K562 (cell line): ENCODE data around the gene ESRRG. TPM values are rescaled to one million over a fixed set of nuclear protein-coding genes. Genes with fewer than 3 reads are reported as not detected.

ENCODE experiments used
- ZBTB40 ChIP-seq, 2 experiments: fragments of 450-650 bp in 1 of 2; sonication (generic) in 1 of 2; formaldehyde crosslinking in 1 of 2; IDR thresholded peaks; 2 replicates each; pipeline versions ENCODE4 v1.7.1 to v1.9.0; 2016 to 2022; ENCODE audit warnings: inconsistent platforms in 1 of 2, mild to moderate bottlenecking in 1 of 2, missing genetic modification reagents in 1 of 2
- polyA plus RNA-seq, 8 experiments: library from polyadenylated mRNA; depleted of rRNA in 4 of 8; stranded (reverse) in 5 of 8; unstranded in 3 of 8; fragments of >200 nt; fragmentation: Nextera tagmentation in 2 of 8; fragmentation: Illumina TruSeq in 1 of 8; extraction: Ambion mirVana in 2 of 8; extraction: Trizol in 1 of 8; gene quantifications; 2 replicates each; pipeline versions ENCODE4 v1.2.1 to v1.2.3, GENCODE V29; 2011 to 2014; ENCODE audit warnings: inconsistent platforms in 1 of 8, missing spikeins in 1 of 8
- total RNA-seq, 7 experiments: library from RNA; depleted of rRNA in 6 of 7; stranded (reverse); fragments of >200 nt in 6 of 7; fragmentation: Illumina TruSeq in 2 of 7; extraction: Trizol in 2 of 7; gene quantifications; 2 replicates each; pipeline versions ENCODE4 v1.2.1 to v1.2.3, GENCODE V29; 2011 to 2021; ENCODE audit warnings: low replicate concordance in 1 of 7

ESRRG gene
- total and polyA plus RNA-seq, 9 of the 15 experiments (the other 6 are each of a cell fraction or from before 2014, with no cell fraction given): not detected

GRCh38 chr1:216670118-216670883 is 52.9 kb downstream of the ESRRG start (continued):
- TF ChIP-seq ZBTB40 (IDR thresholded peaks at IDR 0.05) (no peak), ZBTB40 (CRISPR knock-in tag; IDR thresholded peaks at IDR 0.05) (no peak)
- TF ChIP-seq, all 486 proteins: peak for 0
